Ammon's horn (tissue), 1 donor: ENCODE measurements around the gene PSG1.
"Not testable (repeated sequence)": the region's sequence is repeated elsewhere in the genome, so short reads cannot be mapped to it uniquely, and the experiment has no call there.

Experiments used
- DNase-seq: peaks from one replicate; pipeline ENCODE4 v3.0.0-alpha.2; 2016; ENCODE audit warnings: low spot score

The PSG1 gene

DNA sequence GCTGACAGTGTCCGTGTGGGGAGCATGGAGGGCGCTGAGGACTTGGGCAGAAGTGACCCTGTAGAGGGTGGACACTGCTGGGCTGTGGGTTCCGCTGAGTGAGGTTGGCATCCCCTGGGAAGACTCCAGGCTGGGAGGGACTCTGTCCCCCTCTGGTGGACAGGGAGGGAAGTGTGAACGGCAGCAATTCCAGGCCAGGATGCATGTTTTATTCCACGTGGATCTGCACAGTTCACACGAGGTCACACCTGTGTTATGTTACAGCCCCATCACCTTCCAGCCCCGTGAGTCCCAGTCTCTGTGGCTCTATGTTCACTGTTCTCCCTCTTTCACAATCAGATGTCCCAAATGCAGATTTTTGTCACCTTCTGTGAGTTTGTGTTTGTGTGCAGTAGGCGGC lies 1.8 kb upstream of the PSG1 start:
- not testable (repeated sequence) for DNase-seq

DNA sequence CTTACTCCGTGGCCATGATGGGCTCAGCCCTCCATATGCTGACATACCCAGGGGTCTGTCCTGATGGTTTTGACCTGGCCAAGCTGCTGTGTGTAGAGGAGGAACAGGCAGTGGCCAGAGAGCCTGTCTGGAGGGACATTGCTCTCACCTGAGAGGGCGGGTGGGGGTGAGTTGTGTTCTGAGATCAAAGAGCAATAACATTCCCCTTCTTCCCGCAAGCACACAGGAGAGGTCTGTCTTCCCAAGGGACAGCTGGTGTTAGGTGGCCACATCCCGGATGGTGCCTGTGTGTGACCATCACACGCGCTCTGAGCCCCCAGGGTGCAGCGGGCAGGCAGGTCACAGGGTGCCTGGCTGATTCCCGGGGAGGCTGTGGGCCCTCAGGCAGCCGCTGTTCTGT lies 1.1 kb upstream of the PSG1 start:
- not testable (repeated sequence) for DNase-seq

DNA sequence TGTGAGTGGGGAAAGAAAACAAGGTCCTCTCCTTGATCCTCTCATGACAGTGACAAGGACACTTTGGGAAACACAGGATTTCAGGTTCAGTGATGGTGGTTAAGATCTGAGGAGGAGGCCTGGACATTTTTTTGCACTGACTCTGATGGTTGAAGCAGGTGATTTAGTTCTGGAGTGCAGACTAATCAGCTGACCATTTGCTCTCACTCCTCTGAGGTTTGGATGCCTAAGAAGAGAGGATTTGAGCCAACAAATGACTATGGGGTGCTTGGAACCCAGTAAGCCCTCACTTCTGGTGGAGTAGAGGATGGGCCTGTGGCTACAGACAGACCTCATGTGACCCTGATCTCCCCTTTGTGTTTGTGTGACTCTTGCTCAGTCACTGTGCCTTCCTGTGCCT lies 2.9 kb downstream of the PSG1 start:
- not testable (repeated sequence) for DNase-seq

DNA sequence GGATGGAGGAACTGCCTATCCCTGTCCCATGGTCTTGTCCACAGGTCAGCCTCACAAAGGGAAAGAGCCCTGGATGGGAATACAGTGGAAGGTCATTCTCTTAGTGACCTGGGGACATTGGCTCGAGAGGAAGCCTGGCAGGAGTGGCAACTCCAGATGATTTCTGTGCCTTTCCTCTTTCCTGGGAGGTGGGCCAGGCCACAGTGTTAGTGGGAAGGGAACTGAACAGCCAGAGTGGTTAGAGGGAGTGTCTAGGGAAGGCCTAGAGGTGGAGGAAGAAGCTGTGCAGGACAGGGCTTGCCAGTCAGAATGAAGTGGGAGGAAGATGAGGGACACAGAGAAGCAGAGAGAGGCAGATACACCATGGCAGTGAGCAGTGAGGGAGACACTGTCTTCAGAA lies 3.6 kb downstream of the PSG1 start:
- DNase-seq = not testable (repeated sequence)

DNA sequence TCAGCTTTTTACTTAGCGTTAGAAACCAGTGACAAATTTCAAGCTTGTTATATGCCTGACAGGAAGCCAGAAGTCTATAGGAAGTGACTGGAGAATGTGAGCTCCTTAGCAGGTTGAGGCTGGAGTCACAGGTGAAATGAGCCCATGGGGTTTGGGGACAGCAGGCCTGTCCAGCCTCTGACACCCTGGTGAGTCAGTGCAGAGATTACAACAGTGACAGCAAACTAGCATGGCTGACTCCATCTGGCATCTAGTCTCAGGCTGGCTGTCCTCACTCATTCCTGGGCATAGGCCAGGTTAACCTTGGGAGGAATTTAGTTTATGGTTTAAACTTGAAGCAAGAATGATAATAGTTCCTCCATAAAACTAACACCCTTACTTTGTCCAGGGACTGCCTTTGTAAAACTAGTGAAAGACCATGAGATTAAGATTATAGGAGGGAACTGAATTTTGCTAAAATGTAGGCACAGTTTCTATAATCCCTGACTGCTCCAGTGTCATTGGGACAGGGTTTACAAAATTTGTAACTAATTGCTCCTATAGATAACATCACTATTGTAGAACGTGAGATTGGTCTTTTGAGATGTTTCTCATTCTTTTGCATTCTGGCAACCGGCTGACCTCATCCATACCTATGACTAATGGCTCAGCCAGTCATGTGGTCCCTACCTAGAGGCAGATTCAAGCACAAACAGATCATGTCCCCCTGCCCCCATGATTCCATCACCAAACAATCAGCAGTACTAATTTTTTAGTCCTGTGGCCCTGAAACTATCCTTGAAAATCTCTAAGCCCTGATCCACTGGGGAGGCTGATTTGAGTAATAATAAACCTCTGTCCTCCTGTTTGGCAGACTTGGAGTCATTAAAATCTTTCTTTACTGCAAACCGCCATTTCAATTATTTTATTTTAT lies 4.4 kb downstream of the PSG1 start:
- not testable (repeated sequence) for DNase-seq

DNA sequence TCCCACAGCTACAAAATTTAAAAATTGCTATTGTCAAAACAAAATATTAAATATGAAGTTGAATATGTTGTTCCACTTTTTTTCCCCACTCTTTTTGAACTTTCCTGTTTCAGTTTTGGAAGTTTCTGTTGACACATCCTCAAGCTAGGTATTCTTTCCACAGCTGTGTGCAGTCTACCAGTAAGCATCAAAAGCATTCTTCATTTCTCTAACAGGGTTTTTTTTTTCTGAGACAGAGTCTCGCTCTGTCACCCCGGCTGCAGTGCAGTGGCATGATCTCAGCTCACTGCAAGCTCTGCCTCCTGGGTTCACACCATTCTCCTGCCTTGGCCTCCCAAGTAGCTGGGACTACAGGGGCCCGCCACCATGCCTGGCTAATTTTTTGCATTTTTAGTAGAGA lies 5.4 kb downstream of the PSG1 start:
- DNase-seq = not testable (repeated sequence)

DNA sequence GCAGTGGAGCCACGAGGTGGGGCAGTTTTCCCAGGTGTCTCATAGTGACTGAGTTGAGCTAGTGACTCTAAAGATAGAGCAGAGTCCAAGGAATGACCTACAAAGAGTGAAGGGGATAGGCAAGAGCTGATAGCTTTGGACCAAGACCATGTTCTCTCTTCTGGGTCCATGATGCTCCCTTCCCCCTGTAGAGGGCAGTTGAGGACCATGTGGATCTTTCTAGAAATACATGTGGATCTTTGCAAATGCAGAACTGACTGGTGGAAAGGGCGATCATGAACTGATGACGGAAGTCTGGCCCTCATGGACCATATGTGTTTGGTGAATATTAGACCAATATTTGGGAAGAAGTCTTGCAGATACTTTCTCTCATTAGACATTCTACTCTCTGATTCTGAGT lies 6.9 kb downstream of the PSG1 start:
- DNase-seq = no peak

DNA sequence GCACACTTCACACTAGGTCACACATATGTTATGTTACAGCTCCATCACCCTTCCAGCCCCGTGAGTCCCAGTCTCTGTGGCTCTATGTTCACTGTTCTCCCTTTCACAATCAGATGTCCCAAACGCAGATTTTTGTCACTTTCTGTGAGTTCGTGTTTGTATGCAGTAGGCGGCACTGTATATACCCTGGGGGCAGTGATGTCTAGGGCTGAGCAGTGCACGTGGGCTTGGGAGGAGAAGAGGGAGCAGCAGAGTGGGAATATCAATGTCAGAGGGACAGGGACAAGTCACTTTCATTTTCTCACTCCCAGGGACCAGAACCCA lies 22.0 kb downstream of the PSG1 start:
- no peak for DNase-seq

DNA sequence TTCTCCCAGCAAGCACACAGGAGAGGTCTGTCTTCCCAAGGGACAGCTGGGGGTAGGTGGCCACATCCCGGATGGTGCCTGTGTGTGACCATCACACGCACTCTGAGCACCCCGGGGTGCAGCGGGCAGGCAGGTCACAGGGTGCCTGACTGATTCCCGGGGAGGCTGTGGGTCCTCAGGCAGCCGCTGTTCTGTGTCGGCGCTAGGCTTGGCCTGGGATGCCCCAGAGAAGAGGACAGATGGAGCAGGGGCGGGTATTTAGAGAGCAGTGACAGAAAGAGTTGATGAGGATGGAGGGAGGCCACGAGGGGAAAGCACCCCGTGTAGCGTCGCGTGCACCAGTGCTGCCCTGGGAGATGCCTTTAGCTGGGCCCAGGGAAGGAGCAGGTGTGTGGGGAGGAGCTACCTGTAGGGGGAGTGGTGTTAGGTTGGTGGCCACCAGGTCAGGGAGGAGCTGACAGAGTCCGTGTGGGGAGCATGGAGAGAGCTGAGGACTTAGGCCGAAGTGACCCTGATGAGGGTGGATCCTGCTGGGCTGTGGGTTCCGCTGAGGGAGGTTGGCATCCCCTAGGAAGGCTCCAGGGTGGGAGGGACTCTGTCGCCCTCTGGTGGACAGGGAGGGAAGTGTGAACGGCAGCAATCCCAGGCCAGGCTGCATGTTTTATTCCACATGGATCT lies 22.5 kb downstream of the PSG1 start:
- peak; percentile 10 for DNase-seq

DNA sequence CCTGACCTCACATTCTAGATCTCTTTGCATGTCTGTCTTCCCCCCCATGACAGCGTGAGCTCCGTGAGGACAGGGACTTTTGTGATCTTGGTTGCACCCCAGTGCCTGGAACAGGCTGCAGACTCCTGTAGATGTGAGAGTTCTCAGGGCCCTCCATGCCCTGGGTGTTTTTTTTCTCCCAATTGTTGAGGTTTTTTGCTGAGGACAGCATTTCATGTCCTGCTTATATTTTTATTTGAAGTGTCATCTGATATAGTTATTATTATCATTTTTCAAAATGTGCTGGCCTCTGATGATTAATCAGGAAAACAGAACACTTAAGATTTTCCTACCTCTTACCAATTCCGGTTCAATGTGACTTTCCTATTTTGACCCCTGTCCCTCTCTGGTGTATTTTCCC lies 24.8 kb downstream of the PSG1 start:
- DNase-seq = not testable (repeated sequence)

DNA sequence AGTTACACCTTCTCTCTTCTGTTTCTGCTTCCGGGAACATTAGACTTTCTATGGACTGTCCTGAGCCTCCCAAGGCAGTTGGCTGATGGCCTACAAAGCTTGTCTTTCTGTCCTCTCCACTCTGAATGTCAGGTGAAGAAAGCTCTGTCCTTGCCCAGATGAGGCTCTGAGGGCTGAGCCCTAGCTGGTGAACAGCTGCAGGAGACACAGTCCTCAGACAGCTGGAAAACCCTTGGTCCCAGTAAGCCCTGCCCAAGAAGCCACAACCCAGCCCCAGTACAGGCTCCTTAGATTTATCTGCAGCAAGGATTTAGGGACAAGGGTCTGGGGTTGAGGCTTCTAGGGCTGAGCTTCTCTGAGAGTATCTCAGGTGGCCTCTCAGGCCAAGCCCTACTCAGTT lies 26.3 kb downstream of the PSG1 start:
- DNase-seq = not testable (repeated sequence)

DNA sequence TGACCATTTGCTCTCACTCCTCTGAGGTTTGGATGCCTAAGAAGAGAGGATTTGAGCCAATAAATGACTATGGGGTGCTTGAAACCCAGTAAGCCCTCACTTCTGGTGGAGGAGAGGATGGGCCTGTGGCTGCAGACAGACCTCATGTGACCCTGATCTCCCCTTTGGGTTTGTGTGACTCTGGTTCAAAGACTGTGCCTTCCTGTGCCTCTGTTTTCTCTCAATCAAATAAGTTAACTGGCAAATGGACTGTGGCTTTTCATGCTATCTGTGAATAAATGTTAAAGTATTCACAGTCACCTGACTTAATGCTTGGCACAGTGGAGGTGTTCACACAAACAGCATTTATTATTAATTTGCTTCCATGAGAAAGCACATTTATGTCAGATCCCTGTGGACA lies 26.7 kb downstream of the PSG1 start:
- DNase-seq = not testable (repeated sequence)

DNA sequence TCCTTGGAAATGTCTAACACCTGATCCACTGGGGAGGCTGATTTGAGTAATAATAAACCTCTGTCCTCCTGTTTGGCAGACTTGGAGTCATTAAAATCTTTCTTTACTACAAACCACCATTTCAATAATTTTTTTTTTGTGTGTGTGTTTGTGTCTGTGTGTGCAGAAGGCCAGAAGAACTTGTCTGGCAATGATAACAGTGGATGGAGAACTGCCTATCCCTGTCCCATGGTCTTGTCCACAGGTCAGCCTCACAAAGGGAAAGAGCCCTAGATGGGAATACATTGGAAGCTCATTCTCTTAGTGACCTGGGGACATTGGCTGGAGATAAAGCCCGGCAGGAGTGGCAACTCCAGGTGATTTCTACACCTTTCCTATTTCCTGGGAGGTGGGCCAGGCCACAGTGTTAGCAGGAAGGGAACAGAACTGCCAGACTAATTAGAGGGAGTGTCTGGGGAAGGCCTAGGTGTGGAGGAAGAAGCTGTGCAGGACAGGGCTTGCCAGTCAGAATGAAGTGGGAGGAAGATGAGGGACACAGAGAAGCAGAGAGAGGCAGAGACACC lies 27.7 kb downstream of the PSG1 start:
- DNase-seq = not testable (repeated sequence)

DNA sequence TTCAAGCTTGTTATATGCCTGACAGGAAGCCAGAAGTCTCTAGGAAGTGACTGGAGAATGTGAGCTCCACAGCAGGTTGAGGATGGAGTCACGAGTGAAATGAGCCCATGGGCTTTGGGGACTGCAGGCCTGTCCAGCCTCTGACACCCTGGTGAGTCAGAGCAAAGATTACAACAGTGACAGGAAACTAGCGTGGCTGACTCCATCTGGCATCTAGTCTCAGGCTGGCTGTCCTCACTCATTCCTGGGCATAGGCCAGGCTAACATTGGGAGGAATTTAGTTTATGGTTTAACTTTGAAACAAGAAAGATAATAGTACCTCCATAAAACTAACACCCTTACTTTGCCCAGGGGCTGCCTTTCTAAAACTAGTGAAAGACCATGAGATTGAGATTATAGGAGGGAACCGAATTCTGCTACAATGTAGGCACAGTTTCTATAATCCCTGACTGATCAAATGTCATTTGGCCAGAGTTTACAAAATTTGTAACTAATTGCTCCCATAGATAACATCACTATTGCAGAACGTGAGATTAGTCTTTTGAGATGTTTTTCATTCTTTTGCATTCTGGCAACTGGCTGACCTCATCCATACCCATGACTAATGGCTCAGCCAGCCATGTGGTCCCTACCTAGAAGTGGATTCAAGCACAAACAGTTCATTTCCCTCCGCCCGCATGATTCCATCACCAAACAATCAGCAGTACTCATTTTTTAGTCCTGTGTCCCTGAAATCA lies 28.4 kb downstream of the PSG1 start:
- DNase-seq = no peak

DNA sequence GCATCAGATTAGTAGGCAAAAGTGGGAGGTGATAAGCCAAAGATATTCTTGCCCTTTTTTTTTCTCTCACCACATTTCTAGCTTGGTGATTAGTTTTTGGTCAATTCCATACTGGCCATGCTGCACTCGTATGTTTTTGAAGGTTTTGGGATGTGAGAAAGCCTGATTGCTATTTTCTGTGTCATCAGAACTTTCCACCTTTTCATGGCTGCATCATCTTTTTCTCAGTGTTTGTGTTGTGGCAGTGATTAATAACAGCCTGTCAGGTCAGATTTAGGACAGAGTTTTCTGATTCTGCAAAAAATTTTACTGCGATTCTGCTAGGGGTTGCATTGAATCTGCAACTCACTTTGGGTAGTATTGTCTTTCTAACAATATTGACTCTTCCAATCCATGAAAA lies 32.9 kb downstream of the PSG1 start:
- DNase-seq = no peak

DNA sequence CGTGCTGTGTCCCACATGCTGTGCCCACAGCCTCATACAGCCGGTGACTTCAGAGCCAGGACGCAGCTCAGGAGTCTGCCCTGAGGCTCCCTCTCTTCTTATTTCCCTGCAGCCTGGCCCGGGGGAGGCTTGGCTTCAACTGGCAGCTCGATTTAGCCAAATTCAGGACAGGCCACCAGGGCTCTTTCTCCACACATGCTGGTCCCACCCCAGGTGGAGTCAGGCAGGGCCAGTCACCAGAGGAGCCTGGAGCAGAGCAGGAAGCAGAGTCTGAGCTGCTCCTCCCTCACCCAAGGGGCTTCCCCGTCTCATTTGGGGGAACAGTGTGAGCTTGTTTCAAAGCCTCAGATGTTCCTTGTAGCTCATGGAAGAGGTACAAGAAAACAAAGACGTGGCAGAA lies 35.9 kb downstream of the PSG1 start:
- DNase-seq = not testable (repeated sequence)

DNA sequence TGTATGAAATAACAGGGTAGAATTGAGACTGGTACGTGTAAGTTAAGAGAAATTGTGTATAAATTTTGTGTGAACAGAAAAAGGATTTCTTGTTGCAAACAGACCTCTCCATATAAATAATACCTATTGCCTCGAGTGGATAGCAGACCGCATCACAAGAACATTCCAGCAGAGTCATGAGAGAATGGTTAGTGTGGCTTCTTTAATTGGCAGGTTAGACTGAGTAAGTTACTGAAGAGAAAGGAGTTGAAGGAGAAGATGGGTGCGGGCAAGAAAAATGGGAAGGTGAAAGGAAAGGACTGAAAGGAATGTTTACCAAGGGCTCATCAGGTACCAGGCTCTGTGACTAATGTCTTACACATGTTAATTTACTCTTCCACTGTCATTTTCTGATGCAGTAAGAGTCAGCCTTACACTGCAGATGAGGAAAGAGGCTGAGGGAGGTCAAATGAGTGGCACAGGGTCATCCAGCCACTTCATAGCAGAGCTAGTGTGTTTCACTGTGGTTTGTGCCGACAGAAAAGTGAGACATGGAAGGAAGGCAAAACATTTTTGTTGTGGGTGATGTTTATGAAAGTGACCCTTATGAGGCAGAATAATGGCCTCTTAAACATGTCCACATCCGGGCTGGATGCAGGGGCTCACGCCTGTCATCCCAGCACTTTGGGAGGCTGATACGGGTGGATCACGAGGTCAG lies 46.6 kb downstream of the PSG1 start:
- not testable (repeated sequence) for DNase-seq

DNA sequence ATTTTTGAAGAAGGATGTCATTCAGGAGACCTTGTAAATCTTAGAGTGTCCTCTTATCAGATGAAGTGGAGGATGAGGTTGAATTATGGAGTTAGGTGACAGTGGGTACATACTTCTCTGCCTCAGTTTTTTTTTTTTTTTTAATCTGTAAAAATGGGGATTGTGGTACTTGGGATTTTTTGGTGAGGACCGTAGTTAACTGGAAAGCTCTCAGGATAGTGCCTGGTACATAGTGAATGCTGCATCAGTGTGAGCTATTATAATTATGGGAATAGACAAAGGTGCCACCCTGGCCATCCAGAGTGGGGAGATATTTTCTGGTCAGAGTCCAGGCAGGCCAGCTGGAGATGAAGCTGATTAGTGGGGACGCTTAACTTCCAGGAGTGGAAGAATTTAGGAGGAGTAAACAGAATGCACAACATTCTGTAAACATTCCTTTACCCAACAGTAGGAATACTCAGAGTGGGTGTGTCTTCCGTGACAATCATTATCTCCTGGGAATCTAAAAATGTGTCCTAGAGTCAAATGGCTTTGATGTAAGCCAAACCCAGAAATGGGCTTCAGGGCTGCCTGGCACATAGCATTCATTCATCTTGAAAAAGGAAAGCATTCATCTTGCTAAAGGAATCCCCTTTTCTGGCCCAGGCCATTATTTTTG lies 47.4 kb downstream of the PSG1 start:
- DNase-seq = not testable (repeated sequence)

DNA sequence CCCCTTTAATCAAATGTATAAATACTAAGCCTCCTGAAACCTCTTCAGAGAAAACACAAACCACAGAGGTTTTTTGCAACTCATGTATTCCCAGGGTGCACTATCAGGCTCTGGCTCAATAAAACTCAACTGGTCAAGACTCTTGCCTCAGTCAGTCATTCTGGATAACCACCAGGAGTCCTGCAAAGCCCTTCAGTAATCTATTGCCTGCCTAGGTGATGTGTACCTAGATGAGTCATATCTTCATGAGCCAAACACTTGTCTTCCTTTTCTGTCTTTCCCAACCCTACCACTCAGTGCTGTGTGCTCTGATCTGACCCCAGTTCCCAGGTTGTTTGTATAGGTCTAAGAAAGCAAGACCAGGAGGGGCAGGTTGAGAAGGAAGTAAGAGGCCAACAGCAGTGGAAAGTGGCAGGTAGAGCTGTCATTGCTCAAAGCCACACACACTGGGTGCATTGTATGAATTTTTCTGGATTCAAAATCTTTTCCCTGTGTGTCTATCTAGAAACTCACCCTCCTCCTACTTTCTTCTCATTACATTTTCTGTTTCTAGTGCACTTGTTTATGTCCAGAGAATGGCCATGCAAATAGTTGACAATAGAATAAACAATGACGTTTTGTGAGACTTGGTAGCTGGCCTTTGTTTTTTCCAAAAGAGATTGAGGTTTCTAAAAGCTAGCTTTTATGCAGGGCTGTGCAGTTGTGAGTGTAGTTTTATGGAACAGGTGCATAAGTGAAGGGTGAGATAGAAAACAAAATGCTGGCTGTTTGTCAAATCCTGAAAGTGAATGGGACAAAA lies 48.1 kb downstream of the PSG1 start:
- no peak for DNase-seq

DNA sequence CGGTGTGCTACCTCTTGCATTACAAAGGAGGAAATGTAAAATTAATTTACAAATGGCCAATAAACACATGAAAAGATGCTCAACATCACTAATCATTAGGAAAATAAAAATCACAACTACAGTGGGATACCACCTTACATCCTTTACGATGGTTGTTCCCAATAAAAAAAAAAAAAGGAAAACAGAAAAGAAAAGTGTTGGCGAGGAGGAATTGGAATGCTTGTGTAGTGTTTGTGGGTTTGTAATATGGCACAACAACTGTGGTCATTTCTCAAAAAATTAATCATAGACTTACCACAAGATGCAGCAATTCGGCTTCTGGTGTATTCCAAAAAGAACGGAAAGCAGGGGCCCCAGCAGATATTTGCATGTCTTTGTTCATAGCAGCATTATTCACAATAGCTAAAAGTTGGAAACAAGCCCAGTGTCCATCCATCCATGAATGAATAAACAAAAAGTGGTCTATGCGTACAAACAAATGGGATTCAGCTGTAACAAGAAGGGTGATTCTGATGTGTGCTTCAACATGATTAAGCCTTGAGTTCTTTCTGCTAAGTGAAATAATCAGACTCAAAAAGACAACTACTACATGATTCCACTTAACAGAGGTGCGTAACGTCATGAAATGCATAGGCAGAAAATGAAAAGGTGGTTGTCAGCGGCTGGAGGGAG lies 58.1 kb downstream of the PSG1 start:
- peak; percentile 80 for DNase-seq
